HG03108 (cell line): ENCODE data around the gene PELI2.

Experiments used
- ATAC-seq: cut with Tn5 transposase; IDR thresholded peaks from one replicate; pipeline ENCODE4 v1.9.1; 2021; ENCODE audit warnings: moderate library complexity; ENCODE audit not compliant: unreplicated experiment

The PELI2 gene

GRCh38 chr14:56284641-56285040, 166.4 kb downstream of the PELI2 start:
- no peak for ATAC-seq

- no peak for ATAC-seq
Measured at GRCh38 chr14:56289155-56289554, 170.9 kb downstream of the PELI2 start.

GRCh38 chr14:56290195-56290594, 172.0 kb downstream of the PELI2 start:
- no peak for ATAC-seq

- ATAC-seq, result no peak
Measured at GRCh38 chr14:56292970-56293369, 174.8 kb downstream of the PELI2 start.

- ATAC-seq, result no peak
Measured at GRCh38 chr14:56293506-56293905, 175.3 kb downstream of the PELI2 start.

GRCh38 chr14:56294128-56294527, 175.9 kb downstream of the PELI2 start:
- no peak for ATAC-seq

GRCh38 chr14:56295743-56296142, 177.5 kb downstream of the PELI2 start:
- no peak for ATAC-seq

GRCh38 chr14:56297449-56297848, 179.2 kb downstream of the PELI2 start:
- ATAC-seq, result no peak

- no peak for ATAC-seq
Measured at GRCh38 chr14:56299306-56299984, 181.2 kb downstream of the PELI2 start.

GRCh38 chr14:56300495-56300894, 182.3 kb downstream of the PELI2 start:
- ATAC-seq, result no peak

- no peak for ATAC-seq
Measured at GRCh38 chr14:56304456-56304855, 186.2 kb downstream of the PELI2 start.

- no peak for ATAC-seq
Measured at GRCh38 chr14:56309198-56309597, 191.0 kb downstream of the PELI2 start.

- ATAC-seq, result no peak
Measured at GRCh38 chr14:56310643-56311042, 192.4 kb downstream of the PELI2 start.

- no peak for ATAC-seq
Measured at GRCh38 chr14:56313789-56314188, 195.6 kb downstream of the PELI2 start.

- ATAC-seq, result no peak
Measured at GRCh38 chr14:56318393-56319115, 200.3 kb downstream of the PELI2 start.

- no peak for ATAC-seq
Measured at GRCh38 chr14:56321861-56322260, 203.7 kb downstream of the PELI2 start.

- ATAC-seq, result no peak
Measured at GRCh38 chr14:56322531-56322930, 204.3 kb downstream of the PELI2 start.

GRCh38 chr14:56324454-56324853, 206.2 kb downstream of the PELI2 start:
- no peak for ATAC-seq

GRCh38 chr14:56324856-56325699, 206.9 kb downstream of the PELI2 start:
- no peak for ATAC-seq

GRCh38 chr14:56328021-56328420, 209.8 kb downstream of the PELI2 start:
- no peak for ATAC-seq

- no peak for ATAC-seq
Measured at GRCh38 chr14:56331592-56332216, 213.5 kb downstream of the PELI2 start.
